HG03280 (cell line): ENCODE measurements around the gene HMG20A.
"Not testable (repeated sequence)": the region's sequence is repeated elsewhere in the genome, so short reads cannot be mapped to it uniquely, and the experiment has no call there.

Experiments
- ATAC-seq: cut with Tn5 transposase; IDR thresholded peaks from one replicate; pipeline ENCODE4 v1.9.1; 2021; ENCODE audit warnings: mild to moderate bottlenecking, moderate library complexity; ENCODE audit not compliant: unreplicated experiment

The HMG20A gene

GRCh38 chr15:77406846-77407245 lies 13.8 kb upstream of the HMG20A start:
- ATAC-seq, result no peak

- ATAC-seq, result peak; percentile 69
Observed at GRCh38 chr15:77409259-77410156, 11.2 kb upstream of the HMG20A start.

- ATAC-seq, result not testable (repeated sequence)
Observed at GRCh38 chr15:77410157-77410500, 10.6 kb upstream of the HMG20A start.

DNA sequence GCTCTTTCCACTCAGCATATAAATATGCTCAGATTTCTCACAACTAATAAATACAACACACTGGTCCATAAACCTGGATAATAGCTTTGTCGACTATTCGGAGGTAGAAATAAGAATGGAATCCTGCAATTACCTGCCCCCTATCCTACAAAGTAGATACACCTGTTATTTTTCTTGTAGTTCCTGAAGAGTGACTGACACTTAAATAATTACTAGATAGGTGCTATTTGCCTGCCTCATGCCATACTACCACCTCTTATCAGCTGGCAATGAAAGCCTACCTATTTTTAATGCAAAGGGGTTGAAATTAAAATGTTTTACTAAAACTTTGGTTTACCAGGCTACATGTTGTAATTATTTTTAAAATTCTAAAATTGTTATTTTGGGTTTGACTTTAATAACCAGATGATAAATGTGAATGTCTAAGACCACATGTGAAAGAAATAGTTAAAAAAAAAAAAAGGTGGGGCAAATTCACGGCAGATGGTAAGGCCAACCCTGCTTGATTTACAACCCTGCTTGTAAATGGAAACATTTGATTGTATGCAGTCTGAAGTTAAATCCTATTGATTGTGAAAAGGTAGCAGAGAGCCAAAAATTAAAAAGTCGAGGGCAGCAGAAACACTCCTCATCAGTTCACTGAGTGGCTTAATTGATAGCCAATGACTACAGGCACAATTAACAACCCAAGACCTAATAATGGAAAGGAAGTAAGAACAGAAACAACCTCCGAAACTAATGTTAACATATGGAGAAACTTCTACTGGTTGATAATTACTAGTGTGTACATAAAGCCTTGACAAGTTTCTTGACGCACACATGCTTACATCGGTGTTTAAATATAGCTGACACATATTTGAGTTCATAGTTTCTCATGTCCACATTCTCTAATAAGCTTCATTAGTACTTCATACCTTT lies 9.7 kb upstream of the HMG20A start:
- no peak for ATAC-seq

- no peak for ATAC-seq
Observed at GRCh38 chr15:77411619-77411976, 9.1 kb upstream of the HMG20A start.

- no peak for ATAC-seq
Observed at GRCh38 chr15:77412972-77413698, 7.6 kb upstream of the HMG20A start.

DNA sequence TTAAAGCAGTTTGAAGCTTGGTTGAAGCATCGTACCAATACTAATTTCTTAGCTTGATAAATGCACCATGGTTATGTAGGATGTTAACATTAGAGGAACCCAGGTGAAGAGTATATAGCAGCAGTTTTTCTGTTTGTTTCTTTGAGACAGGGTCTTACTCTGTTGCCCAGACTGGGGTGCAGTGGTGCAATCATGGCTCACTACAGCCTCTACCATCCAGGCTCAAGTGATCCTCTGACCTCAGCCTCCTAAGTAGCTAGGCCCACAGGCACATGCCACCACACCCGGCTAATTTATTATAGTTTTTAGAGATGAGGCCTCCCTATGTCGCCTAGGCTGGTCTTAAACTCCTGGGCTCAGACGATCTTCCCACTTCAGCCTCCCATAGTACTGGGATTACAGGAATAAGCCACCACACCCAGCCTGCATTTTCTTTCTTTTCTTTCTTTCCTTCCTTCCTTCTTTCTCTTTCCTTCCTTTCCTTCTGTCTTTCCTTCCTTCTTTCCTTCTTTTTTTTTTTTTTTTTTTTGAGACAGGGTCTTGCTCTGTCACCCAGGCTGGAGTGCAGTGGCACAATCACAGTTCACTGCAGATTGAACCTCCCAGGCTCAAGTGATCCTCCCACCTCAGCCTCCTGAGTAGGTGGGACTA lies 6.9 kb upstream of the HMG20A start:
- no peak for ATAC-seq

GRCh38 chr15:77414789-77415442 lies 5.8 kb upstream of the HMG20A start:
- no peak for ATAC-seq

DNA sequence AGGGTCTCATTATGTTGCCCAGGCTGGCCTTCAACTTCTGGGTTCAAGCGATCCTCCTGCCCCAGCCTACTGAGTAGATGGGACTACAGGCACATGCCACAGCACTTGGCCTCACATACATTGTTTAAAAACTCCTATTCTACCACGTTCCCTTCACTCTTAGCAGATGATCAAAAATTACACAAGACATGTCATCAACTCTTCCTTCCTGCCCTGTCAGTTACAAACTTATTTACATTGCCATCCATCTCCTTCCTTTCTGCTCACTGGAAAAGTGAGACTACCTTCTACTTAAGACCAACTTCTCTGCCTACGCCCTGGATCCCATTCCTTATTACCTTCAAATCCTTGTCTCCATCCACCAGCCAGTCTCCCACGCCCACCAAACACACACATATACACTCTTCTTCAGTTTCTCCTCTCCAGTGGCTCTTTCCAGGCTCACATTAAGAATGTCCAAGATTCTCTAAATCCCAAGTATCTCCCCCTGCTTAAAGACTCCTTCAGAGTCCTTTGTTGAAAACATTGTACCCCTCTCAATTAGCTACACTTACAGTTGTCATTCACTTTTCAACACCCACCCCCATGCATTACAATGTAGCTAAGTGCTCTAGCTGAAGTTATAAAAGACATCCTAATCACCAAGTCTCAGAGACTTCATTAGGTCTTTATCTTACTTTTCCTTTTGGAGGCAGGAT lies 5.1 kb upstream of the HMG20A start:
- no peak for ATAC-seq

- ATAC-seq, result no peak
Observed at GRCh38 chr15:77416148-77416455, 4.6 kb upstream of the HMG20A start.

- no peak for ATAC-seq
Observed at GRCh38 chr15:77416954-77417353, 3.7 kb upstream of the HMG20A start.

GRCh38 chr15:77417602-77418001 lies 3.1 kb upstream of the HMG20A start:
- no peak for ATAC-seq

DNA sequence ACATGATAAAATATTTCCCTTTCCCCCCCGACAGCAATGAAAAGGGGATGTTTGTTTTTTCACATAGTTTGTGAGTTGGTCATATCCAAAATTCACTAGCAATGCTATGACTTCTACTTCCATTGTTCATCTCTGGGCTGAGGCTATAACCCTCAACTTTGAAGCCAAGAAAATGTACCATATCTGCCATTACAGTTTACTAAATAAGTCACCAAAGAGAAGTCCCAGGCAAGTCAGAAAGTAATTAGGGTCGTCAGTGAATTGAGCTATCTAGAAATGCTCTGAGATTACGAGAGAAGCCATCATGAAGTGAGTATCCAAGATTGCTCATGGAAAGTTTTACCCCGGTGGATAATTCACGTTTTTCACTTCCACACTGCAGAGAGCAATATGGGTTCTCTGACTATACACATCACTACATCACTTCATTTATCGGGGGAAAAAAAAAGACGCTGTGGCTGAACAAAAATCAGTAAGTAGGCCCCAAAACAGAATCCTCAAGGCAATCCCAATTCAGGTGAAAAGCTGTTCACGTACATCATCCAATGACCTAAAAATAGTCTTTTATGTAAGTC lies 2.2 kb upstream of the HMG20A start:
- no peak for ATAC-seq

DNA sequence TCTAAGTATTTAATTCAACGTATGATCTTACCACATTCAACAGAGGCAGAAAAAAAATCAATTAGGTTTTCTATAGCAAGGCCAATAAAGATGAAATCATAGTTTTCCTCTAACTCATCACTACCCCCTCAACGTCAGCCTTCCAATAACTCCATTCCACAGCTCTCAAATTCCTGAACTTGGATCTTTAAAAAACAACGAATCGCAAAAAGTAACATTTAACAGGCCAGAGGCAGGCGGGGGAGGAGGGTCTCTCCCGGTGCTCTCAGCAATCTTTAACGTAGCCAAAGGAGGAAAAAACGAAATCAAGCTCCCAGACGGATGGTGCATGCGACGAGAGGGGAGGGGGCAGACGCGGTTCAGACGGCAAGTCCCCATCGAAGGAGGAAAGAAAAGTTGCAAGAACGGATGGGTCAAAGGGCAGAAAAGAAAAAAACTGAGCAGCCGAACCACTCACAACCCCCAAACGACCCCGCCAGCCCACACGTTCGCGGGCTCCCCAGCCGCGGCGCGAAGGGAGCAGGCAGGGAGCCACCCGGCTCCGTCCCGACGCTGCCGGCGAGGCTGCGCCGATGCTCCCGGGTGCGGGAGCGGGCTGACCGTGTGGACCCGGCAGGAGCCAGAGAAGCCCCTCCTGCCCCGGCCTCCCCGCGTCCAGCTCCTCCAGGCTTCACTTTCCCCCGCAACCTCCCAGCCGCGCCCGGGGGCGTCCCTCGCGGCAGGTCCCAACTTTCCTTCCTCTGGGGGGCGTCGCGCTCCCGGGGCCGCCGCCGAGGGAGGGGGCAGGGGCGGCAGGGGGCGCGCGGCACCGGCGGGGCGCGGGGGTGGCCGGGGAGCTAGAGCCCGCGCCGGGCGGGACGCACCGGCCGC lies 1.5 kb upstream of the HMG20A start:
- peak; percentile 20 for ATAC-seq

DNA sequence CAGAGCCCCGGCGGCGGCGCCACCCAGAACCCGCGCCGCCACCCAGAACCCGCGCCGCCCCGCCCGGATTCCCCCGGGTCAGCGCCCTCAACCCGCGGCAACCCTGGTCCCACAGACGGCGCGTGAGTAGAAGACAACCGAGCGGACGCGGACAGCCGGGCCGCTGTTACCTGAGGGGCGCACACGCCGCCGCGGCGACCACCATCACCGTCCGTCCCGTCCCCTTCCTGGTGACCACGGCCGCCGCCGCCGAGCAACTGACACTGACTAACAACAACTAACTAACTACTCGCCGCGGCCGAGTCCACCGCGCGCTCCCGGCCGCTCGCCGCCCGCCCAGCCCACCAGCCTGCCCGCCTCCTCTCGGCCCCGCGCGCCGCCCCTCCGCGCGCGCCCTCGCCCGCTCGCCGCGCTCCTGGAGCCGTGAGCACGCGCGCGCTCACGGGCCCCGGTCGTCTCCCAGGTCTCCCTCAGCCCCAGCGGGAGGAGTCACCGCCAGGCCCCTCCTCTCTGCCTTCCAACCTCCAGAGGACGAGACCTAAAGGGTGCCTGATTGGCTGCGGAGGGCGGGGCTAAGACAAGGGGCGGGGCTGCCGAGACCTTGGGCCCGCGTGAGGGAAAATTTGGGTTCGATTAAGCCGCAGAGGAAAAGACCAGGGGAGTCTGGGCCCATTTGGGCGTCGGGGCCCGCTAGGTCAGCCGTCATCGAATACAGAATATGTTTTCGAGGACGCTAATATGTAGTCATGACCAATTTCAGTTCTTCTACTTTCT lies 665 bp upstream of the HMG20A start, which contains the start of gene PEAK1:
TSS of gene PEAK1 (minus strand) at position 269 of the 774 bp plus-strand sequence. CDS start 238,178 bp downstream, outside the sequence.
- peak; percentile 95 for ATAC-seq

DNA sequence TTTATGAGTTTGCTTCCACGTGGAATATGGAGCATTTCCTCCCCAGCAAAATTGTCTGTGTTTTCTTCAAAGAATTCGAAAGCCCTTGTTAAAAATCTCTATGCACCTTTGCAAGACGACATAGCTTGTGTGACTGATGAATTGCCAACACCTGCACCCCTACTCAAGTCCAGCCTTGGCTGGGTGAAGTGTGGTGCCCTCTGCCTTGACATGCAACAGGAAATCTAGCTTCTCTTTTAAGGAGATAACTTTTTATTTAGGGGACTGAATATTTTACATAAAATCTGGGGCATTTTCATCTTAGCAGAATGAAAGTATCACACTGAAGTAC lies 647 bp downstream of the HMG20A start:
- ATAC-seq, result no peak

- no peak for ATAC-seq
Observed at GRCh38 chr15:77425104-77425503, 4.4 kb downstream of the HMG20A start.

GRCh38 chr15:77426377-77426776 lies 5.7 kb downstream of the HMG20A start:
- no peak for ATAC-seq
